HG03060 (cell line): ENCODE measurements around the gene NCAPD3.
"Not testable (repeated sequence)": the region's sequence is repeated elsewhere in the genome, so short reads cannot be mapped to it uniquely, and the experiment has no call there.

ENCODE experiments used
- ATAC-seq: cut with Tn5 transposase; IDR thresholded peaks from one replicate; pipeline ENCODE4 v1.9.1; 2021; ENCODE audit warnings: low read depth, moderate number of reproducible peaks; ENCODE audit not compliant: unreplicated experiment

The NCAPD3 gene

DNA sequence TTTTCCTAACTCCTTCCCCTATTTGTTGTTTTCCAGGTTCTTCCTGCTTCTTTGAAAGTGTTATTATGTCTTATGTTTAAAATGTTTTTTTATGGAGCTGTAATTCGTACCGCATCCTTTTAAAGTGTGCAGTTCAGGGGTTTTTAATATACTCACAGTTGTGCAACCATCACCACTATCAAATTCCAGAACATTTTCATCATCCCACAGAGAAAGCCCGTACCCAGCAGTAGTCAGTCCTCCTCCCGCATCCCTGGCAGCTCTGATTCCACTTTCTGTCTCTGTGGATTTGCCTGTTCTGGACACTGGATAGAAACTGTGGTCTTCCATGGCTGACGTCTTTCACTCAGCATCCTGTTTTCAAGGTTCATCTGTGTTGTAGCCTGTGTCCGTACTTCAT lies 81.2 kb downstream of the NCAPD3 start:
- ATAC-seq, result no peak

DNA sequence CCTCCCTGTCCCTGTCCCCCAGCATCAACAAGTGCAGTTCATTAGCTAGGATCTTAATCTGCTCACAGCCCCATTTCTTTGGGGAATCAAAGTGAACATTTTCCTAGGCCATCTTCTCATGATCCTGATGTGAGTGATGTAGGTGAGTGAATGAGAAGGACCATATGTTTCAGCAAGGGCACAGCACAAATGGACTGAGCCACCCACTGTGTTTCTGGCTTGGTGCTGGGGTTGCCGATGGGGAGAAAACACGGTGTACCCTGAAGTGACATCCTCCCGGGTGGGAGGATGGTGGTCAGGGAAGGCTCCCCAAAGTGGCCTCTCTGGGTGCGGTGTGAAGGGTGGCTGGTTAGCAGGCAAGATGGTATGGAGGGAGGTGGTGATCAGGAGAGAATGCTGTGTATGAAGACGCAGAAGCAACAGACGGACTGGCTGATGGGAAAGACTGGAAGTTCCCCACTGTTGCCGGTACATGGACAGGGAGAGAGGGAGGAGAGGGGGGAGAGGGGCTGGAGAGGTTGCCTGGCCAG lies 82.7 kb downstream of the NCAPD3 start:
- no peak for ATAC-seq

DNA sequence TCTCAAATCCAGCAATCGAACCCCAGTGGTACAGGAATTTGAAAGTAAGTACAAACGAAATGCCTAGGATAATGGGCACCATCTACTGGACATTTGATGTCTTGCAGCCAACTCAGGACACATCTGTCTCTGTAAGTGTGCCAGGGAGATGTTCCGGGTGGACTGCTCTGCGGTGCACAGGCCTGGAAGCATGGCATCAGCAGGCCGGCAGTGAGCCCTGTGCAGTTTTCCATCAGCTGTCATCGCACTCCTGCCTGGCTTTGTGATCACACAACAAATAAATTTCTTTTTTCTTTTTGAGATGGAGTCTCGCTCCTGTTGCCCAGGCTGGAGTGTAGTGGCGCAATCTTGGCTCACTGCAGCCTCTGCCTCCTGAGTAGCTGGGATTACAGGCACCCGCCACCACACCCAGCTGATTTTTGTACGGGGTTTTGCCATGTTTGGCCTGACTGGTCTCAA lies 83.9 kb downstream of the NCAPD3 start:
- ATAC-seq, result no peak

DNA sequence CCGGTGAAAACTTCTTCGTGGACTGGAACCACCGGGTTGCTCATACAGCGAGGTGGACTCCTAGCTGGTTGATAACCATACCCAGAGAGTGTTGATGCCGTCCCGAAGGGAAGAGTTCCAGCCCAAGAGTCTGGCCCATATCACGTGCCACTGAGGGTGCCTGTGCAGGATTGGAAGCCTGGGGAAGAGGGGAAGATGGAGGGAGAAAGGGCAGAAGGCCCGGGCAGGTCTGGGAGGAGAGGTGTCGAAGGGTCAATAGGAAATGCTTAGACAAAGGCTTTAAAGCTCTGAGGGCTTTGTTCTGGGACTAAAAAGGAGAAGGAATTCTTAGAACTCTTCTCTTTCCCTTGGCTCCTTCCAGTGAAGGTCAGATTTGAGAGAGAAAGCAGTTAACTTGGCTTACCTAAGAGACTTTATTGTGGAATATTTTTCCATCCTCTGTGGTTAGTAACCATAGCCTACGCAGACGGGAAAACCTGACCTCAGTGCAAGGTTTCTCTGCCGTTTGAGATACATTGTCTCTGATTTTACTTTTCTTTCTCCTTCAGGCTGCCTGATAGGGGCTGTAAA lies 84.4 kb downstream of the NCAPD3 start:
- no peak for ATAC-seq

DNA sequence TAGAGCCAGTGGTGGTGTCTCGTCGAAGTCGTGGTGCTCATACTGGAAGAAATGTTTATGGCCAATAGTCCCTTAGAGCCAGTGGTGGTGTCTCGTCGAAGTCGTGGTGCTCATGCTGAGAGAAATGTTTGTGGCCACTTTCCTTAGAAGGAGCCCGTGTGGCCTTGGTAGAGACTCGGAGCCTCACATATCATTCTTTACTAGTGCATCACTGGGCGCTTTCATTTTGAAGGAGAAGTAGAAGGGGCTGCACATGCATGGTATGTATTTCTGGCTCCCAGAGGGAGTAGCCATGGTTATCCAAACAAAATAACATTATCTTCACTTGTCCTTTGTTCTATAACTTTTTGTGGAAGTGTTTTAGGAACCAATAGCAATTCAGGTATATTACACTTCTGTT lies 85.4 kb downstream of the NCAPD3 start:
- ATAC-seq, result no peak

DNA sequence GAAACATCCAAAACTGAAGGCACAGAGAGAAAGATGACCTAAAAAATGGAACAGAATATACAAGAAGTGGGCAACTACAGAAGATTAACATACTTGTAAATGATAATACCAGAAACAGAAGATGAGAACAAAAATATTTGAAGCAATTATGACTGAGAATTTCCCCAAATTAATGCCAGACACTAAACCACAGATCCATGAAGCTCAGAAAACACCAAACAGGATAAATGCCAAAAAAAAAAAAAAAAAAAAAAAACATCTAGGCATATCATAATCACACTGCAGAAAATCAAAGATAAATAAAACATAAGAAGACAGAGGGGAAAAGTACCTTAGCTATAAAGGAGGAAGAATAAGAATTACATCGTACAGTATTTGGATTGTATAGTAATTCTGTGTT lies 89.6 kb downstream of the NCAPD3 start:
- ATAC-seq, result no peak

DNA sequence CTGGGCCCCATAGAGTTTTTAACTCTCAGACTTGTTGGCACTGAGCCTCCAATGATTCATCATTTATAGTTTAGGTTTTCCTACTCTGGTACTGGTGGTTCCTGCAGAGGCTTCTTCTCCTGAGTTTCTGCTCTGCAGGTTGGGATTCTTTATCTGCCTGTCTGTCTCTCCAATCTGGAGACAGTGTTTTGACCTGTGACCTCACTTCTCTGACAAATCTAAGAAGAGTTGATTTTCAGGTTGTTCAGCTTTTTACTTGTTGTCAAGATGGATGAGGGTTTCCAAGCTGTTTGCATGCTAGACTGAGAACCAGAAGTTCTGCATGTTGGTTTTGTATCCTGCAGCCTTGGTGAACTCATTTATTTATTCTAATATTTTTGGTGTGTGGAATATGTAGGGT lies 91.0 kb downstream of the NCAPD3 start:
- no peak for ATAC-seq

DNA sequence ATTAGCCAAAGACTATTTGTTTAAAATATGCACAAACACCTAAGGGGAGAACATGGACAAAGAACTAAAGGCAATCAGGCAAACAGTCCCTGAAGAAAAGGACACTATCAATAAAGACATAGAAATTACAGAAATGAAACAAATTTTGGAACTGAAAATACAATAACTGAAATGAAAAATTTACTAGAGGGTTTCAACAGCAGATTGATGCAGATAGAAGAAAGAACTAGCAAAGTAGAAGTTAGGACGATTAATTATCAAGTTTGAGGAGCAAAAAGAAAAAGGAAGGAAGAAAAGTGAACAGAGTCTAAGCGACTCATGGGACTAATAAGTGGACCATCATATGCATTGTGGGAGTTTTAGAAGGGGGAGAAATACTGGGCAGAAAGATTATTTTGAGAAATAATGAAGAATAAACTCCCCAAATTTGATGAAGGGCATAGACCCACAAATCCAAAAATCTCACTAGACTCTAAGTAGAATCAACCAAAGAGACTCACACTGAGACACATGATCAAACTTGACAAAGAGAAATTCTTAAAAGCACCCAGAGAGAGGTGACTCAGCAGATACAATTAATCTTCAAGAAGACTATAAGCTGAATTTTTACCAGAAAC lies 92.0 kb downstream of the NCAPD3 start:
- no peak for ATAC-seq

DNA sequence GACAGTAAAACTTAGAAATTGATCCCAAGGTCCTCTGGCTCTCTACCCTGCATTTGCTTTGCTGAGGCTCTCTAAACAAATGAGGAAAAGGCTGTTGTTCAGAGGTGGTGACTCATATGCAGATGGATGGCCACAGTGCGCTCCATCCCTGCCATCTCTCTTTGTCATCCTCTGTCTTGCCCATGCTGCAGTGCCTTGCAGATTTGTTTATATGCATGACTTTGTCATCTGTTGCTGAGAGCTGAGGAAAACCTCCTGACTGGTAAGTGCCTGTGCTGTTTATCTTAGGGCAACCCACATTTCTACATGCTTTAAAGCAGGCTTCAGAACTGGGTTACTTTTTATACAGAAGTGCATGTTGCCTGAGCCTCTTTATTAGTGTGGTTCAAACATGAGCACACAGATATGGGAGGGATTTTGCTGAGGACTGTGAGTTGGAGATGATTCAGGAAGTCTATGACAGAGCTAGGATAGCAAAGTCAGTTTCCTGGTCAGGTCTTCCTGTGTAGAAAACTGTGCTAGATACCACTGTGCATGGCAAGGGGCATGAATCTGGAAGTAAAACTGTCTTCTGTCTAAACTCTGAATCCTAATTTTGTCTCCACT lies 97.4 kb downstream of the NCAPD3 start:
- no peak for ATAC-seq

DNA sequence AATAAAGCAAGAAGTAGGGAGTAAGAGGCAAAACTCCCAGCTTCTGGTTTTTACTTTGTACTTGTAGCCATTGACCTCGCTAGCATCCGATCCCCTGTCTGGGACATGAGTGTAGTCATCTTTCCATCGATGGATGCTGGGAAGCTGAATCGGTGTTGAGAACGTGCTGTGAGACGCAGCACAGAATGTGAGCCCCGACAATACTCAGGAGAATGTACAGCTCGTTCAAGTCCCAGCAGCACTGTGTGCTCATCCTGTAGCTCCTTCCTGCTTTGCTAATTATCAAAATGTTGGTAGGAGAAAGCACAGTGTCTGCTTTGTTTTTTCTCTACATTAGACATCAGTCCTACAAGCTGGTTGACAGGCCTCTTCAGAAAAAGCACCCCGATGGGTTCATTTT lies 98.3 kb downstream of the NCAPD3 start:
- no peak for ATAC-seq

DNA sequence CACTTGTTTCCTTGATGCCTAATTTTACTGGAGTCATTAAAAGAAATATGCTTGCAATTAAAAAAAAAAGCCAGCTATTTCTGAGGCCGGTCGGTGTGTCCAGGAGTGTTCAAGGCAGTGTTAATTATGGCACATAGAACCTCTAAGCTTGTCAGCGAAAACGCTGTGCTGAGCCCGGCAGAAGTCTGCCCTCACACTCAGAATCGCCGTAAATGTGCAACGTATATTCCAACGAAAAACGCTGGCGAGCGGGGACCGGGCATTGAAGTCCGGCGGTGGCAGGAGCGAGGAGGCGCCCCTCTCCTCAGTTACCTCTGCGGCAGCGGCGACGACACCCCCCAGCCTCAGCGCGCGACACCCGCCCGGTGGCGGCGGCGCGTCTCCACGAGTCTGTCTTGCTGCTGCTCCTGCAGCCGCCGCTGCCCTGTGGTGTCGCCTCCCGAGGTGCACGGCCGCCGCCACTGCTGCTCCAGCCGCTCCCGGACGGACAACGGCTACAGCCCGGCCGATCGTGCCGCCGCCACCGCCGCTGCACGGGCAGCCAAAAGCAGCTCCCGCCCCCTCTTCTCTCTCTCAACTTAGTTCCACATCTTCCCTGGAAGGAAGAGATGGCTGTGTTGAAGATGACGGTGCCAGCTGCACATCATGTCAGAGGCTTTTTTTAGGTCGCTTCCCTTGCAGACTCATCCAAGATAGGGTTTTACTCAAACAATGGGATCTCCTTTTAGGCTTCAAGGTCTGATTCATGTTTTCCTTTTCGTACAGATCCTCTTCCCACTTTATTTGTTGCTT lies 98.9 kb downstream of the NCAPD3 start:
- no peak for ATAC-seq

DNA sequence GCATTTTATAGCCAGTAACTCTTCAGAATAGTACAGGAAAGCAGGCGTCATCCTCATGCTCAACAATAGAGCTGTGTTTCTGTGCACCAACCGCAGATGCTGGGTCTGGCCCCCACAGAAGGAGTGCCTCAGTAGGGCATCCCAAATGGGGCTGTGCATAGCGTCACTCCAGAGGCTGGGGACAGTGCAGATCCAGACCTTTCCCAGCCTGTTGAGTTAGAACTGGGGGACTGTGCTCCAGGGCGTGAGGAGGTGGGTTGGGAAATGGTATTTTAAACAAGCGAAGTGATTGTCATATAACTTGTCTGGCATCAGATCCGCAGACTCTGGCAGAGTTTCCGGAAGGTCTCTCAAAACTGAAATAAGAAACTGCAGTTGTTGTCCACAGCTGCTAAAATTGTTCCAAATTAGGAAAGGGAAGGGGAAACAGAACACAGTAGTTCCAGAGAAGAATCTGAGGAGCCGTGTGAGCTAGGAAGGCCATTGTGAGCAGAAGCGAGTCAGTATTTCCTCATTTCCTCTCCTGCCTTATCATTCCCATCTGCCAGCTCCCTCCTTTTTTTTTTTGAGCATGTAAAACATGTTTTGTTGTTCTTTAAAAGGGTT lies 102.7 kb downstream of the NCAPD3 start:
- no peak for ATAC-seq

DNA sequence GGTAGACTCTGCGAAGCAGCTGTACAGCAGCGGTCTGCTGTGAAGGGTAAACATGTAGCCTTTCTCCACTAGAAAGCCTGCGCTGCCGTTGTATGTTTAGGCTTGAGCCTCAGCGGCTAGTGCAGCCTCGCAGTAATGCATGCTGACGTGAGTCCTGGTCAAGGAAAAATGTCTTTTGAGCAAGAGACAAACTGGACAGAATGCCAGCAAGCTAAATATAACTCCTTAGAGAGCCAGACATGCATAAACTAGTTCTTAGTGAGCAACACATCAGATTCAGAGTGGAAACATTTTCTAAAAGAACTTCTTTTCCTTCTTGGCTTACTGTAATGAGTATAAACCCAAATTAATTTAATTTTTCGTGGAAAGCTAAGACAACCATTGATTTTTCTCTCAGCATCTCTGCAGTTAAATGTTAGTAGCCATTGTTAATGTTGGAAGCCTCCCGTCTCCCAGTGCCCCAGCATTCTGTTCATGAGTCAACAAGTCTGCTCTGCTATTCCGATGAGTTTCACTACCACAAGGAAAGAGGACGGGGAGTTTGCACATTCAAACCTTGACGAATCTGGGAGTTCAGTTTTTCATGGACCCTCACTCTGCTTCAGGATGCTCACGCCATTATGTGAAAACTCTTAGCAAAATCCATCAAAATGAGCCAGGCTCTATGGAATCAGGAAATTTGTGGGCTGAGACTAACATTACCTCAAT lies 103.5 kb downstream of the NCAPD3 start:
- ATAC-seq, result no peak

DNA sequence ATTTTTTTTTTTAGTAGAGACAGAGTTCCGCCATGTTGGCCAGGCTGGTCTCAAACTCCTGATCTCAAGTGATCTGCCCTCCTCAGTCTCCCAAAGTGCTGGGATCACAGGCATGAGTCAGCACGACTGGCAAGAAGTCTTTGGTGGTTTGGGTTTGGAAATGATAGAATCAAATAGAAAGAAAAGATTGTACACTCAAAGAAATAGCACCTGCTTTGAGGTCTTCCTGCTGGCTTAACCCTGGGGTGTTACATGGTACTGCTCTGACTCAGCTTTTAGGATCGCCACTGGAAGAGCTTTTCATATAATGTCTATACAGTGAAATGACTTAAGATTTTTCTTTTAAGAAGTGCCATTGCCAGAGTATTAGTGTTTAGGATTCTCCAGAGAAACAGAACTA lies 104.7 kb downstream of the NCAPD3 start:
- ATAC-seq, result no peak

DNA sequence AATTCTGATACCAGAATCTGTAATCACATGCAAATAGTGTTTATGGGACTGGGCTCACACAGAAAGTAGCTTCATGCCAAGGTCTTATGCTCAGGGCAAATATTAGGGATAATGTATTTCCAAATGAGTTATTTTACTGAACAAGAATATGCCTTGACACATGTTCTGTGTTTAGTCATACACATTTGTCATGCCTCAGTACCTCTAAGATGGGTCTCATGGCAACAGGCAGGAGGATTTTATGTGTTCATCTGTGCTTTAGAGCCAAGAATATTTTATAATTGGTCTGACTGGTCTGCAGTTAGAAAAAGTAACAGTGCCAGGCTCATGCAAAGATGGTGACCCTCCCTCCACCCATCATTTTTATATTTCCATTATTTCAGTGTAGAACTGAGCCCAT lies 105.8 kb downstream of the NCAPD3 start:
- no peak for ATAC-seq

DNA sequence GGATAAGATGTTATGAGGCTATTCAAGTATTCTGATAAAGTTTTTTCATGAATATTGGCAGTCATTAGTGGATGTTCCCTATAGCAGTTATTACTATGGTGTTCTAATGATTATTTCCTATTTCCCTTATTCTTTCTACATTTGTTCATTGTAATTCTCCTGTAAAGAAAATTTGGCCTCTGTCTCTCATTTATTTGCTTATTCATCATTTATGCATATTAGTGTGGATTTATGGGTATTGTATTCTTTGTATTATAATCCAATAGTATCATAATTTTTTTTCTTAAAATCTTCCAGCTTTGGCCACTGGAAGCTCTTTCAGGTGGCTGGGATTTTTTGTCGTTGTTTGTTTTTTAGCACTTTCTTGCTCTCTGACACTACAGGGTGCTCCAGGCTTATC lies 107.6 kb downstream of the NCAPD3 start:
- no peak for ATAC-seq

DNA sequence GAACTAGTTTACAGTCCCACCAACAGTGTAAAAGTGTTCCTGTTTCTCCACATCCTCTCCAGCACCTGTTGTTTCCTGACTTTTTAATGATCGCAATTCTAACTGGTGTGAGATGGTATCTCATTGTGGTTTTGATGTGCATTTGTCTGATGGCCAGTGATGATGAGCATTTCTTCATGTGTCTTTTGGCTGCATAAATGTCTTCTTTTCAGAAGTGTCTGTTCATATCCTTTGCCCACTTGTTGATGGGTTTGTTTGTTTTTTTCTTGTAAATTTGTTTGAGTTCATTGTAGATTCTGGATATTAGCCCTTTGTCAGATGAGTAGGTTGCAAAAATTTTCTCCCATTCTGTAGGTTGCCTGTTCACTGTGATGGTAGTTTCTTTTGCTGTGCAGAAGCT lies 110.0 kb downstream of the NCAPD3 start:
- not testable (repeated sequence) for ATAC-seq

DNA sequence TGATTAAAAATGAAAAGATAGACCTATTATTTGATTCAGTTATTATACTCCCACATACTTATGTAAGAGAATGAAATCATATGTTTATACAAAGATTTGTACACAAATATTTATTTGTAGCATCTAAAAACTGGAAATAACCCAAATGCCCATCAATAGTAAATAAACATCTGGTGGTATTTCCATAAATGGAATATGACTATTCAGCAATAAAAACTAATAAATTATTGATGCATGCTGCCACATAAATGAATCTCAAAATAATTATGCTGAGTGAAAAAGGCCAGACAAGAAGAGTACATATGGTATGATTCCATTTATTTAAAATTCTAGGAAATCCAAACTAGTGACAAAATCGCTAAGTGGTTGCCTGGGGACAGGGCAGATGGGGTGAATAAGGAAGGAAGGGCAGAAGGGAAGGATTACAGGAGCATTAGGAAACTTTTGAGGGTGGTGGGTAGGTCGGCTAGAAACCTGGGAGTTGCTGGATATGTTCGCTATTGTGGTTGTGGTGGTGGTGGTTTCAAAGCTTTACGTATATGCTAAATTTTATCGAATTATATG lies 113.4 kb downstream of the NCAPD3 start:
- no peak for ATAC-seq
